ENCODE results near the gene DDX50.

DNA sequence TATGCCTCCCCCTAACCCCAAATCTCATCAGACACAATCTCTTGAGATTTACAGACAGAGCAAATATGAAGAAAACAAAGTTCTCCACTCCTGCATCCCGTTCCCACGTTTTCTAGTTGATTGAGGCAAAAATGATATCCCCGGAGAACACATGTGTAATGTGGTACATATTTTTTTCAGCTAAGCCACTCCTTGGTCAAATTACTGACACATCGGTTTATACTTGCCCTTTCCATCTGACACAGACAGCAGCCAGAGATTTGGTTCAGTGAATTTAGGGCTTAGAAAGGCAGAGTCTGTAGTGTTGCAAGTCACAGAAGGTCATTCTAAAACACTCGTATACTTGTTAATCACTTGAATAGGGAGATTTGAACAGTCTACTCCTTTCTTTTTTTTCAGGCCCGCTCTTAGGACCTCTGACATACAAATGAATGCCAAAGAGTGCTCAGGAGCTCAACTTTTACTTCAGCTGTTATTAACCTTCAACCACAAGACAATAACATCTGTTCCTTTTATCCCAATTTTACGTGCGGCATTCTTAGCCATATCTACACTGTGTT is 1.8 kb upstream of the DDX50 start:
- no peak for TF ChIP-seq POLR2A (IDR thresholded peaks at IDR 0.05)
- TF ChIP-seq, protein P1, sequence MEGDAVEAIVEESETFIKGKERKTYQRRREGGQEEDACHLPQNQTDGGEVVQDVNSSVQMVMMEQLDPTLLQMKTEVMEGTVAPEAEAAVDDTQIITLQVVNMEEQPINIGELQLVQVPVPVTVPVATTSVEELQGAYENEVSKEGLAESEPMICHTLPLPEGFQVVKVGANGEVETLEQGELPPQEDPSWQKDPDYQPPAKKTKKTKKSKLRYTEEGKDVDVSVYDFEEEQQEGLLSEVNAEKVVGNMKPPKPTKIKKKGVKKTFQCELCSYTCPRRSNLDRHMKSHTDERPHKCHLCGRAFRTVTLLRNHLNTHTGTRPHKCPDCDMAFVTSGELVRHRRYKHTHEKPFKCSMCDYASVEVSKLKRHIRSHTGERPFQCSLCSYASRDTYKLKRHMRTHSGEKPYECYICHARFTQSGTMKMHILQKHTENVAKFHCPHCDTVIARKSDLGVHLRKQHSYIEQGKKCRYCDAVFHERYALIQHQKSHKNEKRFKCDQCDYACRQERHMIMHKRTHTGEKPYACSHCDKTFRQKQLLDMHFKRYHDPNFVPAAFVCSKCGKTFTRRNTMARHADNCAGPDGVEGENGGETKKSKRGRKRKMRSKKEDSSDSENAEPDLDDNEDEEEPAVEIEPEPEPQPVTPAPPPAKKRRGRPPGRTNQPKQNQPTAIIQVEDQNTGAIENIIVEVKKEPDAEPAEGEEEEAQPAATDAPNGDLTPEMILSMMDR (IDR thresholded peaks at IDR 0.05 in 4 of 5, conservative IDR thresholded peaks at IDR 0.05 in 1 of 5): no peak
